ENCODE data around the gene TMCO1.
"Not testable (repeated sequence)": the region's sequence is repeated elsewhere in the genome, so short reads cannot be mapped to it uniquely, and the experiment has no call there.

- TF ChIP-seq CTCF (IDR thresholded peaks at IDR 0.05; ENCODE audit: poor library complexity); EZH2phosphoT487 (IDR thresholded peaks at IDR 0.05; ENCODE audit: low read depth, severe bottlenecking, unreplicated experiment); EZH2 (IDR thresholded peaks at IDR 0.05; ENCODE audit: borderline replicate concordance): not testable (repeated sequence)
Measured at GRCh38 chr1:165680773-165681172, 87.9 kb downstream of the TMCO1 start.

Measured in hepatocyte (in vitro differentiated cells).